Amygdala (tissue), 56 donors: ENCODE data around the gene MAT2B.

Experiments used
- DNase-seq, 56 donors: peaks; one replicate each; lab custom pipeline; 2025; lab: John Stamatoyannopoulos, UW

Gene MAT2B

GRCh38 chr5:163548649-163549048, 43.2 kb downstream of the MAT2B start:
- no peak for DNase-seq

GRCh38 chr5:163551156-163551555, 45.7 kb downstream of the MAT2B start:
- DNase-seq: no peak

- DNase-seq: no peak
Observed at GRCh38 chr5:163552536-163552935, 47.1 kb downstream of the MAT2B start.

GRCh38 chr5:163561339-163561738, 55.9 kb downstream of the MAT2B start:
- DNase-seq: no peak

GRCh38 chr5:163562071-163562470, 56.7 kb downstream of the MAT2B start:
- no peak for DNase-seq

GRCh38 chr5:163563112-163563511, 57.7 kb downstream of the MAT2B start:
- DNase-seq: no peak

- DNase-seq: no peak
Observed at GRCh38 chr5:163563880-163564279, 58.5 kb downstream of the MAT2B start.

GRCh38 chr5:163564321-163564938, 59.0 kb downstream of the MAT2B start:
- DNase-seq: peak in 39 of 56 donors; percentile 1 to 82 (median 24)

- DNase-seq: no peak
Observed at GRCh38 chr5:163565492-163565891, 60.1 kb downstream of the MAT2B start.

GRCh38 chr5:163565931-163566608, 60.7 kb downstream of the MAT2B start:
- peak in 12 of 56 donors; percentile 2 to 47 (median 13) for DNase-seq

- DNase-seq: no peak
Observed at GRCh38 chr5:163566678-163567077, 61.3 kb downstream of the MAT2B start.

GRCh38 chr5:163567811-163568210, 62.4 kb downstream of the MAT2B start:
- DNase-seq: no peak
